ENCODE data around the gene HTR2A.

Gene HTR2A

GRCh38 chr13:46804391-46804815 is 92.5 kb downstream of the HTR2A start:
- no peak for DNase-seq

- DNase-seq = no peak
Measured at GRCh38 chr13:46803586-46803985, 93.3 kb downstream of the HTR2A start.

GRCh38 chr13:46801858-46802257 is 95.0 kb downstream of the HTR2A start:
- no peak for DNase-seq

GRCh38 chr13:46799139-46799538 is 97.7 kb downstream of the HTR2A start:
- DNase-seq = no peak

GRCh38 chr13:46797501-46798237 is 99.2 kb downstream of the HTR2A start:
- no peak for DNase-seq

- peak; percentile 47 to 86 (median 74) for DNase-seq
Measured at GRCh38 chr13:46796515-46797474, 100.1 kb downstream of the HTR2A start, which contains the start of gene ESD. ESD (minus strand) TSS chr13:46797161; CDS start chr13:46791413, 5,748 bp downstream.

GRCh38 chr13:46796129-46796514 is 100.7 kb downstream of the HTR2A start:
- DNase-seq = no peak

GRCh38 chr13:46795321-46795720 is 101.5 kb downstream of the HTR2A start:
- DNase-seq = no peak

GRCh38 chr13:46783504-46783903 is 113.3 kb downstream of the HTR2A start:
- no peak for DNase-seq

GRCh38 chr13:46782691-46783090 is 114.2 kb downstream of the HTR2A start:
- DNase-seq = no peak

GRCh38 chr13:46782066-46782465 is 114.8 kb downstream of the HTR2A start:
- DNase-seq = no peak
